Endothelial cell of umbilical vein (primary cell): ENCODE results near the gene PCP4L1. TPM values are rescaled to one million over a fixed set of nuclear protein-coding genes. Genes with fewer than 3 reads are reported as not detected.
A peak's percentile ranks its signal among the peaks of the same experiment; 100 is the strongest.

ENCODE experiments used
- BruUV-seq: library from RNA; stranded (reverse); fragments of 400-500 nt; replicated peaks from 2 replicates; lab custom pipeline; 2021; lab: Mats Ljungman, UMichigan
- CTCF ChIA-PET: fragments of 300-600, 350-600 bp; sonication (Branson Sonifier 250); formaldehyde crosslinking; loops from one replicate; lab custom pipeline; 2021; ENCODE audit warnings: antibody characterized with exemption, inconsistent platforms; lab: Charles Lee
- POLR2A ChIA-PET: fragments of 300-600, 350-600 bp; sonication (Branson Sonifier 250); formaldehyde crosslinking; loops from one replicate; lab custom pipeline; 2021; ENCODE audit warnings: antibody characterized with exemption, inconsistent platforms; lab: Charles Lee
- DNase-seq: peaks from one replicate; pipeline ENCODE4 v3.0.0-alpha.2; 2011; ENCODE audit warnings: low read depth, low spot score
- FAIRE-seq: peaks from 2 replicates; lab custom pipeline; 2011; peaks lifted over from hg19 to GRCh38; lab: Jason Lieb, UNC
- H2AFZ ChIP-seq: 2 replicates; pipeline ENCODE4 v1.6.0; 2012; ENCODE audit warnings: low read depth, low read length, control low read depth, inconsistent platforms
- H3K27ac ChIP-seq: 2 replicates; pipeline ENCODE4 v1.5.1; 2011; ENCODE audit warnings: low read depth, mild to moderate bottlenecking, control low read depth, low read length, moderate library complexity; ENCODE audit not compliant: insufficient read depth
- H3K27me3 ChIP-seq, 2 experiments: 2 replicates each; pipeline versions ENCODE4 v1.6.0 to v1.6.1; 2011; ENCODE audit warnings: low read length in 2 of 2, mixed read lengths in 1 of 2; ENCODE audit not compliant: control insufficient read depth in 2 of 2, insufficient read depth in 2 of 2
- H3K36me3 ChIP-seq, 2 experiments: 2 replicates in 1 of 2; 3 replicates in 1 of 2; pipeline ENCODE4 v1.5.1; 2011; ENCODE audit warnings: low read length in 2 of 2, mild to moderate bottlenecking in 1 of 2, moderate library complexity in 1 of 2; ENCODE audit not compliant: control insufficient read depth in 2 of 2, insufficient read depth in 2 of 2; ENCODE audit errors: extremely low read depth in 1 of 2
- H3K4me1 ChIP-seq: 3 replicates; pipeline ENCODE4 v1.5.1; 2011; ENCODE audit warnings: mild to moderate bottlenecking, low read length; ENCODE audit not compliant: control insufficient read depth, insufficient read depth; ENCODE audit errors: extremely low read depth
- H3K4me2 ChIP-seq: 2 replicates; pipeline ENCODE4 v1.6.1; 2011; ENCODE audit warnings: low read length, control low read depth, mixed read lengths; ENCODE audit not compliant: insufficient read depth
- H3K4me3 ChIP-seq, 3 experiments: fragments of 200-600 bp in 1 of 3; sonication (generic), shearing (Covaris generic) in 1 of 3; replicated peaks in 1 of 3; 2 replicates each; pipeline ENCODE4 v1.5.1; 2011 to 2016; ENCODE audit warnings: control low read depth in 3 of 3, low read length in 3 of 3, mild to moderate bottlenecking in 2 of 3, inconsistent platforms in 1 of 3, low read depth in 1 of 3, moderate library complexity in 1 of 3; ENCODE audit not compliant: insufficient read depth in 1 of 3
- H3K79me2 ChIP-seq: 2 replicates; pipeline ENCODE4 v1.6.0; 2012; ENCODE audit warnings: low read length, inconsistent platforms; ENCODE audit not compliant: control insufficient read depth, insufficient read depth
- H3K9ac ChIP-seq: replicated peaks from 2 replicates; pipeline ENCODE3; 2011; ENCODE audit warnings: low read length, control low read depth; ENCODE audit not compliant: insufficient read depth; ENCODE audit errors: extremely low read depth
- H3K9me1 ChIP-seq: replicated peaks from 3 replicates; pipeline ENCODE4 v1.6.0; 2011; ENCODE audit warnings: mild to moderate bottlenecking, low read length; ENCODE audit not compliant: control insufficient read depth, insufficient read depth; ENCODE audit errors: extremely low read depth
- H3K9me3 ChIP-seq: replicated peaks from 2 replicates; pipeline ENCODE4 v1.5.1; 2012; ENCODE audit warnings: low read length, inconsistent platforms; ENCODE audit not compliant: control insufficient read depth, insufficient read depth
- H4K20me1 ChIP-seq: replicated peaks from 2 replicates; pipeline ENCODE3; 2011; ENCODE audit warnings: mild to moderate bottlenecking, low read length; ENCODE audit not compliant: control insufficient read depth, insufficient read depth; ENCODE audit errors: extremely low read depth
- EZH2 ChIP-seq: IDR thresholded peaks from 2 replicates; pipeline ENCODE4 v1.6.1; 2012; ENCODE audit warnings: borderline replicate concordance, low read depth, mild to moderate bottlenecking, moderate library complexity, low read length, inconsistent platforms; ENCODE audit not compliant: severe bottlenecking
- FOS ChIP-seq: IDR thresholded peaks from 2 replicates; pipeline ENCODE4 v1.6.1; 2011; ENCODE audit warnings: mild to moderate bottlenecking, low read length, moderate library complexity, borderline replicate concordance; ENCODE audit not compliant: insufficient read depth
- JUN ChIP-seq: IDR thresholded peaks from 2 replicates; pipeline ENCODE4 v1.6.1; 2011; ENCODE audit warnings: borderline replicate concordance, low read depth; ENCODE audit not compliant: insufficient read length, insufficient read depth
- POLR2A ChIP-seq: IDR thresholded peaks from 2 replicates; pipeline ENCODE4 v1.6.1; 2012; ENCODE audit warnings: low read depth, mild to moderate bottlenecking, control low read depth, low read length
- dilution Hi-C: fragments of 300-500 bp; cut with MboI; formaldehyde crosslinking; loops from one replicate; pipeline ENCODE4 v1.15.0; 2019; ENCODE audit warnings: low sequenced_read_pairs; ENCODE audit not compliant: extremely low pct_ligation_motif_present
- intact Hi-C: fragments of 100-400 bp; cut with micrococcal nuclease; formaldehyde crosslinking; loops from one replicate; pipeline ENCODE4 v1.10.0; 2022
- polyA plus RNA-seq, 4 experiments: library from polyadenylated mRNA; depleted of rRNA in 3 of 4; stranded (reverse) in 3 of 4; unstranded in 1 of 4; fragments of >200 nt; gene quantifications; 2 replicates each; pipeline versions ENCODE4 v1.2.1 to v1.2.3, GENCODE V29; 2011 to 2012; ENCODE audit warnings: missing spikeins in 1 of 4
- total RNA-seq: library from RNA; stranded (reverse); gene quantifications from 2 replicates; pipeline ENCODE4 v1.2.3, GENCODE V29; 2021
- TF ChIP-seq, protein P1 (sequence below), 2 donors: IDR thresholded peaks; 1 replicate in 1 of 2; 2 replicates in 1 of 2; pipeline ENCODE4 v1.5.1; 2011; ENCODE audit warnings: low read length in 2 of 2, mild to moderate bottlenecking in 2 of 2, moderate library complexity in 2 of 2, control low read depth in 1 of 2, inconsistent platforms in 1 of 2, low read depth in 1 of 2; ENCODE audit not compliant: insufficient read depth in 1 of 2; ENCODE audit errors: extremely low read depth in 1 of 2

The PCP4L1 gene
- total and polyA plus RNA-seq, 2 donors (not counting 3 experiments of a cell fraction or from before 2014, with no cell fraction given): not detected

DNA sequence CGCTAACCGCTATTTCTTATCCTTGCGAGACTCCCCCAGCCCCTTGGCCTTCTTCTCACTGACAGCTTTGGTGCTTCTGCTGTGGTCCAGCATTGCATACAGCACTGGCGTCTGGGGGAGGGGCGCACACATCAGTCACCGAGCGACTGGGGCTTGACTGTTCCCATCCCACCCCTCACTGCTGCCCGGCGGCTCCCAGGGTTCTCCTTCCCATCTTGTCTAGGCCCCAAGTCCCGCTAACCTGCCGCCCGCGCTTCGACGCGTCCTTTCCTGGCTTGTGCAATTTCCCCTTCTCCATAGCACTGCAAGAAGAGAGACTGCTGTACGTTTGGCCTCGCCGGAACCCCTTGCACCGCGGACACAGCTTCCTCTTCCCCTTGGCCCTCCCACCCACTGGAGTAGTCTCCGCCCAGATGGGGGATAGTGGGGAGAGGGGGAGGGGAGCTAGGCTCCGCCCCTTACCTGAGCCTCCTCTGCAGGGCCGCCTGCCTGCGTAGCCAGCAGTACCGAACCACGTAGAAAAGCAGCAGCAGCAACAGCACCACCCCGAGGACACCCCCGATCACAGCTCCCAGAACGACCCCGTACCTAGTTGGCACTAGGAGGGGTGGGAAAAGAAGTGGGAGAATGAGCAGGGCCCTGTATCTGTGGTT lies 47.4 kb downstream of the PCP4L1 start:
- FAIRE-seq (peak; percentile 70), DNase-seq (peak; percentile 64)
- Histone ChIP-seq H3K4me3 (peak overlapping the region; percentile 12 to 75 (median 33)), H3K9me3 (no peaks in the 10 kb centered on the region), H3K4me2 (peak overlapping the region; percentile 12), H2AFZ (peak overlapping the region; percentile 67), H3K27ac (no peak overlapping the region), H4K20me1 (no peaks in the 10 kb centered on the region), H3K9me1 (no peaks in the 10 kb centered on the region), H3K36me3 (no peaks in the 10 kb centered on the region), H3K9ac (peak overlapping the region; percentile 8), H3K4me1 (peaks cover 35% of the 10 kb centered on the region), H3K79me2 (peaks cover 4% of the 10 kb centered on the region), H3K27me3 (no peaks in the 10 kb centered on the region)
- POLR2A ChIA-PET: interaction anchor here (0.6 kb wide), 2 partner anchors 43 to 46 kb away, joined by 3 read pairs; no protein-coding TSS in a partner anchor
- intact Hi-C loops (no loop called here), dilution Hi-C loops (no loop called here)
- CTCF ChIA-PET: interaction anchor here (0.8 to 1.9 kb wide), 8 partner anchors 8 to 89 kb away, joined by 3 to 9 read pairs (median 5); partner anchors contain the start of genes PCP4L1, SDHC and TOMM40L
- TF ChIP-seq, protein P1, sequence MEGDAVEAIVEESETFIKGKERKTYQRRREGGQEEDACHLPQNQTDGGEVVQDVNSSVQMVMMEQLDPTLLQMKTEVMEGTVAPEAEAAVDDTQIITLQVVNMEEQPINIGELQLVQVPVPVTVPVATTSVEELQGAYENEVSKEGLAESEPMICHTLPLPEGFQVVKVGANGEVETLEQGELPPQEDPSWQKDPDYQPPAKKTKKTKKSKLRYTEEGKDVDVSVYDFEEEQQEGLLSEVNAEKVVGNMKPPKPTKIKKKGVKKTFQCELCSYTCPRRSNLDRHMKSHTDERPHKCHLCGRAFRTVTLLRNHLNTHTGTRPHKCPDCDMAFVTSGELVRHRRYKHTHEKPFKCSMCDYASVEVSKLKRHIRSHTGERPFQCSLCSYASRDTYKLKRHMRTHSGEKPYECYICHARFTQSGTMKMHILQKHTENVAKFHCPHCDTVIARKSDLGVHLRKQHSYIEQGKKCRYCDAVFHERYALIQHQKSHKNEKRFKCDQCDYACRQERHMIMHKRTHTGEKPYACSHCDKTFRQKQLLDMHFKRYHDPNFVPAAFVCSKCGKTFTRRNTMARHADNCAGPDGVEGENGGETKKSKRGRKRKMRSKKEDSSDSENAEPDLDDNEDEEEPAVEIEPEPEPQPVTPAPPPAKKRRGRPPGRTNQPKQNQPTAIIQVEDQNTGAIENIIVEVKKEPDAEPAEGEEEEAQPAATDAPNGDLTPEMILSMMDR (IDR thresholded peaks at IDR 0.05; ENCODE audit: extremely low read depth in 1 of 2, insufficient read depth in 1 of 2, low read depth in 1 of 2, low read length in 2 of 2): peak in 1 of 2 donors; percentile 41
- TF ChIP-seq POLR2A (peak; percentile 48), FOS (no peak)
- BruUV-seq: no TSS peak

DNA sequence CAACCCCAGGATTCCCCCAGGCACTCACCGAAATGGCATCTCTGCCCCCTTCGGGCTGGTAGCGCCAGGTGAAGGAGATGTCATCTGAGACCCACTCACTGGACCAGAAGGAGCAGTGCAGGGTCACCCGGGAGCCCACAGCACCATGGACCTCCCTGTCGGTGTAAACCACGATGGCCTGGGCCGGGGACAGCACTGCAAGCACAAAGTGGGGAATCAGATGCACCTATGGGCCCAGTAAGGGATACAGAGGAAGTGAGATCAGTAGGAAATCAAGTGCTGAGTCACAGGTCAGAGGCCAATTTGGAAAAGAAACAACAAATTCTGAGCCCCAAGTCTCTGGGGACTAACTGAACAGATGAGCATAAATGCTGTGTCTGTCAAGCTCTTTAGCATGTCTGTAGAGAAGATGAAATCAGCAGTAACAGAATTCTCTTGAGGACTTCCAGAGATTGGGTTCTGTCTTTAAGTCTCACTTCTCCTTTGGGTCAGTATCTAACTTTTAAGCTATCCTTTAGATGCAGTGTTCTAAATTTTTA lies 48.8 kb downstream of the PCP4L1 start:
- TF ChIP-seq JUN: peak; percentile 65
- peak; percentile 62 for TF ChIP-seq FOS
- TF ChIP-seq EZH2: no peak
- no peak for TF ChIP-seq POLR2A
- dilution Hi-C loops (no loop called here), intact Hi-C loops (no loop called here)
- no peaks in the 10 kb centered on the region for H3K36me3 ChIP-seq
- H3K27me3 ChIP-seq: no peaks in the 10 kb centered on the region
- H4K20me1 ChIP-seq: no peaks in the 10 kb centered on the region
- DNase-seq (peak; percentile 61), FAIRE-seq (no peak)
- no peaks in the 10 kb centered on the region for H3K9me1 ChIP-seq
- no peak overlapping the region for H3K4me2 ChIP-seq
- H3K4me1 ChIP-seq: peaks cover 35% of the 10 kb centered on the region
- no TSS peak for BruUV-seq
- ChIA-PET CTCF (interaction anchor here (0.6 to 1.9 kb wide), 7 partner anchors 9 to 82 kb away, joined by 3 to 7 read pairs (median 4); partner anchors contain the start of gene TOMM40L), POLR2A (no interaction called here)
- H3K4me3 ChIP-seq: no peak overlapping the region
- no peak overlapping the region for H3K27ac ChIP-seq
- peak overlapping the region; percentile 10 for H2AFZ ChIP-seq
- no peak overlapping the region for H3K9ac ChIP-seq
- no peaks in the 10 kb centered on the region for H3K9me3 ChIP-seq
- peaks cover 4% of the 10 kb centered on the region for H3K79me2 ChIP-seq
